Measurements from ENCODE around the gene SYT3.
"Not testable (repeated sequence)": the region's sequence is repeated elsewhere in the genome, so short reads cannot be mapped to it uniquely, and the experiment has no call there.

Gene SYT3

DNA sequence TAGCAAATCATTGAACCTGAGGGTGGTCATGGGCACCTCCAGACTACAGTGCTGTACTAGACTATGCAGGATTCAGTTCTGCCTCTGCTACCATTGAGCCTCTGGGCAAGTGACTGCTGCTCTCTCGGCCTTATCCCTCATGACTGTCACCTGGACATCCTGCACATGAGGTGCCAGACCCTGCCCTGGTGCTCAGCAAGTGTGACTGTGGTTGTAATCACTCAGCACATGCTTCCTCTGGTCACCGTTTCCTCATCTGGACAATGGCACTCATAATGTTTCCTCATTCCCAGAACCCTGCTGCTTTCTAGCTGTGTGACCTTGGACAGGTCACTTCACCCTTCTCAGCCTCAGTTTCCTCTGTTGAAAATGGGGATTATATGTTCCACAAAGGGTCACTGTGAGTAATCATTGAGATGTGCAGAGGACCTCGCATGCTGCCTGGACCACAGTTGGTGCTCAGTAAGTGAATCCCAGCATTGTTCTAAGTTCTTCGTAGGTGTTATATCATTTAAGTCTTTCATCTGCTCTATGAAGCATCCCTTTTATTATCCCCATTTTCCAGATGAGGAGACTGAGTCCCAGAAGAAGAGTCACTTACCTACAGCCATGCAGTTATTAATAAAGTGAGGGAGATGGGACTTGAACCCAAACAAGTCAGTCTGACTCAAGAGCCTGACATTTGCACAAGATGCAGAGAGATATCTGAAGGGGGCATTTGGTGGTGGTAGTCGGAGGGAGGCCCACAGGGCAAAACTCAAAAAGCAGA, 3.2 kb downstream of the SYT3 start:
- DNase-seq (ENCODE audit: low read depth in 2 of 2) = no peak

DNA sequence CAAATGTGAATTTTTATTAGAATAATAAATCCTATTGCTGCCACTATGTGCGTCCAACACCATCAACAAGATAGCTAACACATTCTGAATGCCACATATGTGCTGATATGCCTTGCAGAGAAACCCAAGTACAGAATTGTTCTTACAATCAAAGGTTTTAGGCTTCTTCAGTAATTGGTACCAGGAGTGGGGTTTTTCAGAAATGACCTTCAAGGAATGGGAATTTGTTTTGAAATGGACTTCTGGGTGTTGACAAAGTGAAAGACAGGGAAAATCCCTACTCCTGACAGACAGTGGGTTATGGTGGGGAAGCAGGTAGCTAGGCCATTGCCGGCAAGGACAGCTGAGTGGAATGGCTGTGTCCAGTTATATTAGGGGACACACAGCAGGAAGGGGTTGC, 5.7 kb downstream of the SYT3 start:
- DNase-seq (ENCODE audit: low read depth in 2 of 2) = no peak

DNA sequence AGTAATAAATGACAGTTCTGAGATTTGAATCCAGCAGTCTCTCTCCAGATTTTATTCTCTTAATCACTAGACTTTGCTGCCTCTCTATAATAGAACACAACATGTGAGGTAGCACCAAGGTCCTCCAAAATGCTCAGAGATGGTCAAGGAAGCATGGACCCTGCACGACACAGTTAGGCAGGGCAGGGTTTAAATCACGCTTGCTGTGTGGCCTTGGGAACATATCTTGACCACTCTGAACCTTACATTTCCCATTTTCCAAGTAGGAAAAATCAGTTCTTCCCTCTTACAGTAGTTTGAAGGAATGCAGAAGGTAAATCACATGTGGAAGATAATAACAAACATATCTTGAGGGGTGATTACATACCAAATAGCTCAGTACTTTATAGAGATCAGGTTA, 6.3 kb downstream of the SYT3 start:
- no peak for DNase-seq (ENCODE audit: low read depth in 2 of 2)

DNA sequence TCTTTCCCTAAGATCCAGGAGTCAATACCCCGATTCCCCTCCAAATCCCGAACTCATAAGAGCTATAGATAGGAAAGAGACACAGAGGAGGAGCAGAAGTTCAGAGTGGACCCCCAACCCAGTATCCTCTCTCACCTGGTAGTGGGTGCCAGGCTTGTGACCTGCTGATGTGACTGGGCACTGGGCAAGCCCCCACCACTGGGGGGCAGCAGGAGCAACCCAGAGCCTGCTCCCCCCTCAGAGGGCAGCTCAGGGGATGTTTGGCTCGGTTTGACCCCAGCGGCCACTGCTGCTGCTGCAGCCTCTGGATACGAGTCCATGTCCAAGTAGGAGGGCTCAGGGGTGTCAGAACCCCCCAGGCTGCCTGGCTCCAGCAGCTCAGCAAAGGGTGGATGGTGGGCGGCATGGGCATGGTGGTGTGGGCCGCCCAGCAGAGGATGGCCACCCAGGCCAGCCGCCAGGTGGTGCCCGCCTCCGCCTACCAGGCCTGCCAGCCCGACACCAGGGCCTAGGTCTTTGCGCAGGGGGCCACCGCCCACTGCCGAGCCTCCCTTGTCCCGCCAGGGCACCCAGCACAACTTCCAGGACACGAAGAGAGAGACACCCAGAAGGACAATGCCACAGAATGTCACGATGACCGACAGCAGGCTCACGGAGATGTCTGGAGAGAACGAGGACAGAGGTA, 7.4 kb downstream of the SYT3 start:
- no peak for DNase-seq (ENCODE audit: low read depth in 2 of 2)

DNA sequence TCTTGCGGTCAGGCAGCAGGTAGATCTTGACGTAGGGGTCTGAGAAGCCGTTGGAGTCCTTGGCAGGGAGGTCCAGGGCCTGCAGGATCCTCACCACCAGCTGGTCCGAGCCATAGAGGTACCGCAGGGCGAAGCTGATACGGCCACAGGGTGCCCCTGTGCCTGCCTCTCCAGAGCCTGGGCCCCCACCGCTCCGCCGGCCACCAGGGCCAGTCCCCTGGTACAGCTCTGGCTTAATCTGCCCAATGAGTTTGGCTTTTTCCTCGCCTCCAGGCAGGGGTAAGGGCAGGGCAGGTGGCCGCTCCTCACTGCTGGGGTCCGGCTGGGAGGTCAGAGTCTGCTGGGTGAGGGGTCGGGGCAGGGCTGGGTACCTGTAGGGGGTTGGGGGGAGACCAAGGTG, 9.9 kb downstream of the SYT3 start:
- no peak for DNase-seq (ENCODE audit: low read depth in 2 of 2)

DNA sequence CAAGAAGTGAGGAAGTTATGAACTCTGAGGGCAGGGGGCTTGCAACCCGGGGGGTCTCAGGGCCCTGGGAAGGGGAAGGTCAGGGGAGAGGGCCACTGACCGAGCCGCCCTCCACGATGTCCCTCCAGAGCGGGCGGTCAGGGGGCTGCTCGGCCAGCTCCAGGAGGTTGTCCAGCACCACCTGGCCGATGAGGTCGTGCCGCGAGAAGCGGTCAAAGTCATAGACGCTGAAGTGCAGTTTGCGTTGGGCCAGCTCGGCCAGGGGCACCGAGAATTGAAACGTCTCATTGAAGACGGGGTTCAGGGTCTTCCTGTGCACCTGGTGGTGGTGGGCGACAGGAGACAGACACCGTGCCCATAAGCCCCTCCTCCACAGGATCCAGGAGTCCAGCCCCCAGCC, 10.5 kb downstream of the SYT3 start:
- no peak for DNase-seq (ENCODE audit: low read depth in 2 of 2)

DNA sequence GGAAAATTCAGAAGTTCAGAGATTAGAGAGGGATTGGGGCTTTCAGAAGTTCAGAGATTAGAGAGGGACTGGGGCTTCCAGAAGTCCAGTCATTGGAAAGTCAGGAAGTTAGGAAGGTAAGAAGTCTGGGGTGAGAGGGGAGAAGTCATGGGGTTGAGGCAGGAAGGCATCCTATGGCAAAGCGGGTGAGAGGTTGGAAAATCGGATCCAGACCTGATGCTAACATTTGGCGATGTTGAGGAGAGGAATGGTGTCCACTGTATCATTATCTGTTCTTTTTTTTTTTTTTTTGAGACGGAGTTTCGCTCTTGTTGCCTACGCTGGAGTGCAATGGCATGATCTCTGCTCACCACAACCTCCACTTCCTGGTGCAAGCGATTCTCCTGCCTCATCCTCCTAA, 11.1 kb downstream of the SYT3 start:
- no peak for DNase-seq (ENCODE audit: low read depth in 2 of 2)

DNA sequence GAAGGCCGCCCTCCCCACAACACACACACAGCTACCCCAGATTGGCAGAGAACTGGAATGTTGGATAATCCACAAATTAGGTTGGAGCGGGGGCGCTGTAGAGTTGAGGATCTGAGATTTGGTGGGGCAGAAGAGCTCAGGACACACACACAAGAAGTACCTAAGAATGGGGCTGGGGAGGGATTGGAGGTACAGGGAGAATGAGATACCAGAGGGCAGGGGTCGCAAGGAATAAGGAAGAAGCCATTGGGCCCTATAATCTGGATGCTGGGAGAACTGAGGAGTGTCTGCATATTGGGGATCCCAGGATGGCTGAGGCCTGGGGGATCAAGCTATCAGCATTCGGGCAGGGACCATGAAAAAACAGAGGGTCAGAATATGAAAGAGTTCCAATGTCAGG, 11.5 kb downstream of the SYT3 start:
- DNase-seq (ENCODE audit: low read depth in 2 of 2) = no peak

DNA sequence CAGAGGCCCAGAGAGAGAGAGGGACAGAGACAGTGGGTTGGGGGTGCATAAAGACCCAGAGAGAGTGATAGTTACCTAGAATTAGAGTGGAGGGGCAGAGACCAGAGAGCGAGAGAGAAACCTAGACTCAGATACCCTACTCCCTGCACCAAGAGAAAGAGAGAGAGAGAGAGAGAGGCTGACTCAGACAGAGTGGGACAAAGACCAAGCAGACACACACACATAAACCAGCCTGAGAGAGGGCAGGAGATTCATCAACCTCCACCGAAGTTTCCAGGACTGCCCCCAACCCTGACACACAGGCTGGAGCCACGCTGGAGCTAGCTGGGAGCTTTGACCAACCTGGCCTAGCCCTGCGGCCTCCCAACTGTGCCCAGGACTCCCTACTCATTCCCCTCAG, 12.9 kb downstream of the SYT3 start:
- DNase-seq (ENCODE audit: low read depth in 2 of 2) = no peak

DNA sequence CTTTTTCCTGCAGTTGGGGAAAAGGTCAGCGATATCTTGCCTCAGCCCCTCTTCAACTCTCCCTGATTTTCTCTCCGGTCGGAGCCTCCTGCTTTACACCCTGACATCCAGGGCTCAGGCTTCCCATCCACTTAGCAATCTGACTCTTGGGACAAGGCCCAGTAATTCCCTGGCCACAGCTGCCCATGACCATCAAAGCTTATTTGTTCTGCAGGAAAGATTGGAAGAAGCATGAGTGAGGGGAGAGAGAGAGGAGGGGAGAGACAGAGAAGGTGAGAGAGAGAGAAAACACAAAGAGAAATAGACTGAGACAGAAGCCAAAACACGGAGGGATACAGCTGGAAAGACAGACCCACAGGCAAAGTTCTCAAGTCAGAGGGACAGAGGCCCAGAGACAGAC, 13.7 kb downstream of the SYT3 start:
- no peak for DNase-seq (ENCODE audit: low read depth in 2 of 2)

DNA sequence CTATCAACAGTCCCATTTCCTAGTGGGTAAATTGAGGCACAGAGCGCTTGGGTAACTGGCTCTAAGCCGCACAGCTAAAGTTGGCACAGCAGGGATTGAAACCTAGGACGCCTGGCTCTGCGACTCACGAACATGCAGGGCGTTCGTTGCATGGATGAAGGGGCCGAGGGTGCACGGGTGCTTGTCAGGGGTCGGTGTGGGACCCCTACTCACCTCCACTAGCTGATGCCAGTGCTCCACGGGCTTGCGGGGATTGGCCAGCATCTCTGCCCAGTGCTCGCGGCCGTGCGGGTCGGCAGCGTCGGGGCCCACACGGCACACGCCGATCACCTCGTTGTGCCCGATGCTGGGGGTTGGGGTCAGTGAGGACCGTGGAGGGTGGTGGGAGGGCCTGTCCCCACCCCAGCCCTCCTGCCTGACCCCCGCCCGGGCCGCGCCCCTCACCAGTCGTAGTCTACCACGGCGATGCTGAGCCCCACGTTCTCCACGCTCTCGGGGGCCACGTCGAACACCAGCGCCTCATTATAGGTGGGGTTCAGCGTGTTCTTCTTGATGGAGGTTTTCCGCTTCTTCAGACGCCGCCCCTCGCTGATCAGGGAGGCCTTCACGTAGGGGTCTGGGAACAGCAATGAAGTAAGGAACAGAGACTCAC, 14.6 kb downstream of the SYT3 start:
- DNase-seq (ENCODE audit: low read depth in 2 of 2) = no peak

DNA sequence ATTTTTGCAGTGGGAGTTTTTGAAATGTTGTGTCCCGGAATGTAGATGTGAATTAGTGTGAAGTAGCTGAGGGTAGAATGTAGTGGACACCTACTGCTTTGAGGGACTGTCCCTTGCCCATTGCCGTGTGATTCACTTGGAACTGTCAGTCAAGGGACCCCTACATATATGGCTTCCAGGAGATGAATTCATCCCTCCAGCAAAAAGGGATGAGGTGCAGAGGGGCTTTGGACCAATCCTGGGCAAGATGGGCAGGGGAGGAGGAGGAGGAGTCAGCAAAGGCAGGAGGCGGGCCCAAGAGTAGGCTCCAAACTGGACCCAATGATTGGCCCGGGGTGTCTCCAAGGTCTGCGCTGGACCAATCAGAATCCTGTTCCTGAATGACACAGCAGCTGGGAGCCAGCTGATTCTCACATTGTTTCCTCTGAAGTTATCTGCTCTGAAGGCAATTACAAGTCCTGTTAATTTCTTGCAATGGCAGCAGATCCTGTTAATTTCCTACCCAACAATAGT, 19.2 kb downstream of the SYT3 start:
- not testable (repeated sequence) for DNase-seq (ENCODE audit: low read depth in 2 of 2)

DNA sequence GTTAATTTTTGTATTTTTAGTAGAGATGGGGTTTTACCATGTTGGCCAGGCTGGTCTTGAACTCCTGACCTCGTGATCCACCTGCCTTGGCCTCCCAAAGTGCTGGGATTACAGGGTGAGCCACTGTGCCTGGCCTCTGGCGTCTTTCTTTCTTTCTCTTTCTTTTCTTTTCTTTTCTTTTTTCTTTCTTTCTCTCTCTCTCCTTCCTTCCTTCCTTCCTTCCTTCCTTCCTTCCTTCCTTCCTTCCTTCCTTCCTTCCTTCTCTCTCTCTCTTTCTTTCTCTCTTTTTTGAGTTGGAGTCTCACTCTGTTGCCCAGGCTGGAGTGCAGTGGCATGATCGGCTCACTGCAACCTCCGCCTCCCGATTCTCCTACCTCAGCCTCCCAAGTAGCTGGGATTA, 20.5 kb downstream of the SYT3 start:
- not testable (repeated sequence) for DNase-seq (ENCODE audit: low read depth in 2 of 2)

DNA sequence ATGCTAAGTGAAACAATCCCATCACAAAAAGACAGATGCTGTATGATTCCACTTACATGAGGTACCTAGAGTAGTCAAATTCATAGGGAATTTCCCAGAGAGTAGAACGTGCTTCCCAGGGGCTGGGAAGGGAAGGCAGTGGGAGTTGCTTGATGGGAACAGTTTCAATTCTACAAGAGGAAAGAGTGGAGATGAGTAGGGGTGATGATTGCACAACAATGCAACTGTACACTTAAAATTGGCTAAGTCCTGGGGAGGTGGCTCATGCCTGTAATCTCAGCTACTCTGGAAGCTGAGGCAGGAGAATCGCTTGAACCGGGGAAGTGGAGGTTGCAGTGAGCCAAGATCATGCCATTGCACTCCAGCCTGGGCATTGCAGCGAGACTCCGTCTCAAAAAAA, 21.3 kb downstream of the SYT3 start:
- DNase-seq (ENCODE audit: low read depth in 2 of 2) = not testable (repeated sequence)

DNA sequence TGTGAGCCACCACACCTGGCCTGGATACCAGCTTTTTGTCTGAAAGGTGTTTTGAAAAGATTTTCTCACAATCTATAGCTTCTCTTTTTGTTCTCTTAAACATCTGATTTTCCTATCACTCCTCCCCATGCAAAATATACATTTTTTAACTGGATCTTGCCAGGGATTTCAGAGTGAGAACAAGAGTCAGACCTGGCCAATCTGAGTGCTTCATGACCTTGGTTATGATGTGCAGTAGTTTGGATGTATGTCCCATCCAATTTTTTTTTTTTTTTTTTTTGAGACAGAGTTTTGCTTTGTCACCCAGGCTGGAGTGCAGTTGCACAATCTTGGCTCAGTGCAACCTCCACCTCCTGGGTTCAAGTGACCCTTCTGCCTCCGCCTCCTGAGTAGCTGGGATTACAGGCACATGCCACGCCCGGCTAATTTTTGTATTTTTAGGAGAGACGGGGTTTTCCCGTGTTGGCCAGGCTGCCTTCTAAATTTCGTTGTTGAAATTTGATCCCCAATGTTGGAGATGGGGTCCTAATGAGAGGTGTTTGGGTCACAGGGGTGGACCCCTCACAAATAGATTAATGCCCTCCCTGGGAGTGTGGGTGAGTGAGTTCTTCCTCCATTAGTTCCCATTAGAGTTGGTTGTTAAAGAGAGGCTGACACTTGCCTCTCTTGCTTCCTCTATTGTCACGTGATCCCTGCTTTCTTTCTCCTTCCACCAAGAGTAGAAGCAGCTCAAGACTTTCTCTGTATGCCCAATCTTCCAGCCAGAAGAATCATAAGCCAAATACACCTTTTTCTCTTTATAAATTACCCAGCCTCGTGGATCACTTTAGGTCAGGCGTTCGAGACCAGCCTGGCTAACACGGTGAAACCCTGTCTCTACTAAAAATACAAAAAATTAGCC, 26.9 kb downstream of the SYT3 start:
- not testable (repeated sequence) for DNase-seq (ENCODE audit: low read depth in 2 of 2)

DNA sequence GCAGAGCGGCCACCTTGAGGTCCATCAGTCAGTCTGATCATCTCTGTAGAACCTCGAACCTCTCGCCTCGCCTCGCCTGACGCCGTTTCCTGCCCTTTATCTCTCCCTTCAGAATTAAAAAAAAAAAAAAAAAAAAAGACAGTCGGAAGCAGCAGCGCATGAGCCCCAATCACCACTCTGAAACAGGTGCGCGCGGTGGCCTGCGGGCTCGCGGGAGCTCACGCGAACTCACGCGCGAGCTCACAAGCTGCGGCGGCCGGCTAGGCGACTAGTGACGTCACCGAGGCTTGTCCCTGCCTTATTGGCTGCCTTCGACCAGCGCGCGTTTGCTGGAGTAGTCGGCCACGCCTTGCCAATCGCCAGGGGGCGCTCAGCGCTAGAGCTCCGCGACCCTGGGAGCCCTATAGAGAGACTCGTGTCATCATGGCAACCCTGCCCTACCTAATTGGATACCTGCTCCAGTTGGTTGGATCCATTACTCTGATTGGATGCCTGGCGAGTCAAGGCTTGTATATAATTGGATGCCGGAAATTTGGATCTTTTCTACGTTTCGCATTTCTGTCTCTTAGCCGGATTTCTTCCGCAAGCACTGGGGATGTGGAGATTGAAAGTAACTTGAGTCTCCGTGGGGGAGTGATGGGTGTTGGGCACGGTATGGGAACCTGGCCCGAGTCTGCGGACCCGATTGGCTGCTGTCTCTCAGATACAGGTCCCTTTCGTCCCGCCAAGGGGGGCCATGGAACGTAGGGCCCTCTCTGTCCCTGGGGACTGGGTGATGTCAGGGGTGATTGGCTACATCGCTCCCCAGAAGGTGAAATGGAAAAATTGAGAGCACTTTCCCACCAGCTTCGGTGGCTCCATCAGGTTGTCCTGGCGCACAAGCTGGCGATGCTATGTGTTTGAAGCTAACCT, 31.6 kb downstream of the SYT3 start:
- peak; percentile 82 to 88 for DNase-seq (ENCODE audit: low read depth in 2 of 2)

DNA sequence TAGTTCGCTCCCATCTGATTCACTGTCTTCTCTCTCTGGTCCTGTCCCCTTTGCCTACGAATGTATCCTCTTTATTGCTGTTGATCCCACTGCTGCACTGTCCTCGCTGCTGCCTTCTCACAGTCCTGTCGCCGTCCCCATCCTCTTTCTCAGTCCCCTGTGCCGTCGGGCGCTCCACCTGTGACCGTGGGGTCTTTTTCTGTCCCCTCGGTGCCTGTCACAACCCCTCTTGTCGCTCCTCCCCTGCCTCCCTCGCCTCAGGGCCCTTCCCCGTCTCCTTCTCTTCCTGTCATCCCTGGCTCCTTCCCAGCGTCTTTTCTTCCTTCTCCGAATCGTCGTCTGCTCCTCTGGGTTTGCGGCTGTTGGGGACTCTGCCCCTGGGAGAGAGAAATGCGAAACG, 32.3 kb downstream of the SYT3 start:
- DNase-seq (ENCODE audit: low read depth in 2 of 2) = no peak

DNA sequence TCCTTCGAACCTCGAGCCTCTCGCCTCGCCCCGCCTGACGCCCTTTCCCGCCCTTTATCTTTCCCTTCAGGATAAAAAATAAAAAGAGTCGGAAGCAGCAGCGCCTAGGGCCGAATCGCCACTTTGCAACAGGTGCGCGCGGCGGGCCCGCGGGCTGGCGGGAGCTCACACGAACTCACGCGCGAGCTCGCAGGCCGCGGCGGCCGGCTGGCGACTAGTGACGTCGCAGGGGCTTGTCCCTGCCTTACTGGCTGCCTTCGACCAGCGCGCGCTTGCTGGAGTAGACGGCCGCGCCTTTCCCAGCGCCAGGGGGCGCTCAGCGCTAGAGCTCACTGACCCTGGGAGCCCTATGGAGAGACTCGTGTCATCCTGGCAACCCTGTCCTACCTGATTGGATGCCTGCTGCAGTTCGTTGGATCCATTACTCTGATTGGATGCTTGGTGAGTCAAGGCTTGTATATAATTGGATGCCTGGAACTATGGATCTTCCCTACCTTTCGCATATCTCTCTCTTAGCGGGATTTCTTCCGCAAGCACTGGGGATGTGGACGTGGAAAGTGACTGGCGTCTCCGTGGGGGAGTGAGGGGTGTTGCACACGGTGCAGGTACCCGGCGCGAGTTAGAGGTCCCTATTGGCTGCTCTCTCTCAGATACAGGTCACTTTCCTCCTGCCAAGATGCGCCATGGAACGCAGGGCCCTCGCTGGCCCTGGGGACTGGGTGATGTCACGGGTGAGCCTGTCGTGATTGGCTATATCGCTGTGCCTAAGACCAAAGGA, 33.4 kb downstream of the SYT3 start:
- not testable (repeated sequence) for DNase-seq (ENCODE audit: low read depth in 2 of 2)

DNA sequence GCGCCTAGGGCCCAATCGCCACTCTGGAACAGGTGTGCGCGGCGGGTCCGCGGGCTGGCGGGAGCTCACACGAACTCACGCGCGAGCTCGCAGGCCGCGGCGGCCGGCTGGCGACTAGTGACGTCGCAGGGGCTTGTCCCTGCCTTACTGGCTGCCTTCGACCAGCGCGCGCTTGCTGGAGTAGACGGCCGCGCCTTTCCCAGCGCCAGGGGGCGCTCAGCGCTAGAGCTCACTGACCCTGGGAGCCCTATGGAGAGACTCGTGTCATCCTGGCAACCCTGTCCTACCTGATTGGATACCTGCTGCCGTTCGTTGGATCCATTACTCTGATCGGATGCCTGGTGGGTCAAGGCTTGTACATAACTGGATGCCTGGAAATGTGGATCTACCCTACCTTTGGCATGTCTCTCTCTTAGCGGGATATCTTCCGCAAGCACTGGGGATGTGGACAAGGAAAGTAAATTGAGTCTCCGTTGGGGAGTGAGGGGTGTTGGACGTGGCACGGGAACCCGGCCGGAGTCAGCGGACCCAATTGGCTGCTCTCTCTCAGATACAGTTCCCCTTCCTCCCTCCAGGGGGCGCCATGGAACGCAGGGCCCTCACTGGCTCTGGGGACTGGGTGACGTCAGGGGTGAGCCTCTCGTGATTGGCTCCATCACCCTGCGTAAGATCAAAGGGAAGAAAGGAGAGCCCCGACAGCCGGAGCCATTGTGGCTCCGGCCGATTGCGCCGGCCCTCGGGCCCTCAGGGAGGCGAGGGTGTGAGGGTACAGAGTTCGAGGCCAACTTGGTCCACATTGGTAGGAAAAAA, 35.2 kb downstream of the SYT3 start:
- DNase-seq (ENCODE audit: low read depth in 2 of 2) = peak in 1 of 2 donors; percentile 10

Data from stimulated activated CD8-positive, alpha-beta memory T cell treated with anti-CD3 and anti-CD28 coated beads, Interleukin-2, amount 100 ng/mL, for 48 hours (primary cell).